T-cell (primary cell): Measurements from ENCODE around the gene IL17REL. TPM values are rescaled to one million over a fixed set of nuclear protein-coding genes. Genes with fewer than 3 reads are reported as not detected.

Experiments
- ATAC-seq, 4 experiments: fragments of 200-7000 bp in 3 of 4; fragments of 150-1000 bp in 1 of 4; cut with Tn5 transposase; replicated peaks in 1 of 4; 1 replicate in 3 of 4; 2 replicates in 1 of 4; pipeline ENCODE4 v1.10.0; 2021; ENCODE audit warnings: moderate library complexity in 3 of 4, mild to moderate bottlenecking in 2 of 4, moderate number of reproducible peaks in 1 of 4
- CTCF ChIA-PET, 2 donors: fragments of 300-600 bp; sonication (Branson Sonifier 250); formaldehyde crosslinking; loops; one replicate each; lab custom pipeline; 2022; ENCODE audit warnings: antibody characterized with exemption in 2 of 2; lab: Charles Lee
- POLR2A ChIA-PET, 2 donors: fragments of 300-600 bp; sonication (Branson Sonifier 250); formaldehyde crosslinking; loops; one replicate each; lab custom pipeline; 2022; ENCODE audit warnings: antibody characterized with exemption in 2 of 2; lab: Charles Lee
- DNase-seq, 35 experiments: peaks; one replicate each; pipeline versions ENCODE4 v3.0.0 to v3.0.0-alpha.2; 2013 to 2023
- H3K27ac ChIP-seq: one replicate; pipeline ENCODE4 v1.5.1; 2013; ENCODE audit warnings: low read length
- H3K27me3 ChIP-seq, 2 experiments: replicated peaks in 1 of 2; 1 replicate in 1 of 2; 2 replicates in 1 of 2; pipeline versions ENCODE4 v1.6.1 to v1.7.0; 2013; ENCODE audit warnings: low read length in 1 of 2, mixed read lengths in 1 of 2; ENCODE audit not compliant: control insufficient read depth in 2 of 2, insufficient read depth in 2 of 2; ENCODE audit errors: extremely low read depth in 1 of 2
- H3K36me3 ChIP-seq, 2 donors: 1 replicate in 1 of 2; 2 replicates in 1 of 2; pipeline versions ENCODE4 v1.6.1 to v1.7.0; 2013; ENCODE audit warnings: low read length in 1 of 2; ENCODE audit not compliant: control insufficient read depth in 2 of 2, insufficient read depth in 1 of 2; ENCODE audit errors: extremely low read depth in 1 of 2
- H3K4me1 ChIP-seq, 2 experiments: 1 replicate in 1 of 2; 2 replicates in 1 of 2; pipeline versions ENCODE4 v1.6.1 to v1.7.0; 2013; ENCODE audit warnings: low read length in 2 of 2, mixed read lengths in 1 of 2; ENCODE audit not compliant: insufficient read depth in 2 of 2, control insufficient read depth in 1 of 2; ENCODE audit errors: extremely low read depth in 1 of 2
- H3K4me3 ChIP-seq, 2 donors: 1 replicate in 1 of 2; 2 replicates in 1 of 2; pipeline versions ENCODE4 v1.5.1 to v1.7.0; 2013; ENCODE audit warnings: mild to moderate bottlenecking in 2 of 2, low read length in 1 of 2, moderate library complexity in 1 of 2; ENCODE audit not compliant: control insufficient read depth in 1 of 2; ENCODE audit errors: extremely low read depth in 1 of 2
- H3K9me3 ChIP-seq: 2 replicates; pipeline ENCODE4 v1.7.0; 2013
- H3K27ac Mint-ChIP-seq, 2 donors: one replicate each; pipeline ENCODE4 v1.8.0; 2020 to 2021; ENCODE audit warnings: mild to moderate bottlenecking in 2 of 2, mixed read lengths in 2 of 2
- H3K27me3 Mint-ChIP-seq, 2 donors: one replicate each; pipeline ENCODE4 v1.8.0; 2021 to 2022; ENCODE audit warnings: mixed read lengths in 2 of 2
- H3K36me3 Mint-ChIP-seq: one replicate; pipeline ENCODE4 v1.8.0; 2021; ENCODE audit warnings: mixed read lengths
- H3K4me1 Mint-ChIP-seq, 3 donors: one replicate each; pipeline ENCODE4 v1.8.0; 2020 to 2022; ENCODE audit warnings: mixed read lengths in 3 of 3, mild to moderate bottlenecking in 1 of 3
- H3K4me3 Mint-ChIP-seq, 3 donors: one replicate each; pipeline ENCODE4 v1.8.0; 2020 to 2022; ENCODE audit warnings: mild to moderate bottlenecking in 3 of 3, mixed read lengths in 3 of 3, moderate library complexity in 3 of 3
- H3K9me3 Mint-ChIP-seq, 3 donors: one replicate each; pipeline ENCODE4 v1.8.0; 2020 to 2022; ENCODE audit warnings: mixed read lengths in 3 of 3
- WGBS: methylation state at CpG from one replicate; pipeline ENCODE4 v1.1.5; 2013; ENCODE audit warnings: missing lambda C conversion rate; ENCODE audit not compliant: insufficient coverage; 5-methylcytosine and 5-hydroxymethylcytosine counted together
- total RNA-seq, 35 experiments: library from RNA in 6 of 35; stranded (reverse) in 6 of 35; fragments of 120-200 nt in 1 of 35; gene quantifications; one replicate each; pipeline versions ENCODE4 v1.2.1 to v1.2.4 and lab custom pipeline; 2013 to 2026

Gene IL17REL
- total RNA-seq, 5 donors from 2014 or later (not counting 1 experiment from before 2014, with no cell fraction given), result 0.10 TPM; not detected in 4

- Histone ChIP-seq H3K4me3 (no peak overlapping the region), H3K27ac (no peak overlapping the region), H3K4me1 (peaks cover 6 to 21% of the 10 kb centered on the region in 2 experiments), H3K36me3 (no peaks in the 10 kb centered on the region), H3K9me3 (no peaks in the 10 kb centered on the region), H3K27me3 (peaks cover 0 to 17% of the 10 kb centered on the region in 2 experiments)
- ChIA-PET POLR2A (no interaction called here), CTCF (no interaction called here)
- Mint-ChIP-seq H3K4me1 (peaks cover 0 to 24% (median 7%) of the 10 kb centered on the region in 3 donors), H3K9me3 (no peaks in the 10 kb centered on the region), H3K36me3 (no peaks in the 10 kb centered on the region), H3K27ac (no peak overlapping the region), H3K27me3 (peaks cover 0 to 3% of the 10 kb centered on the region in 2 donors), H3K4me3 (no peak overlapping the region)
- ATAC-seq (no peak), DNase-seq (no peak)
- 76% methylated on average over 9 of the region's 14 CpGs for WGBS
Observed at GRCh38 chr22:50022171-50022819, 9.7 kb upstream of the IL17REL start.

DNA sequence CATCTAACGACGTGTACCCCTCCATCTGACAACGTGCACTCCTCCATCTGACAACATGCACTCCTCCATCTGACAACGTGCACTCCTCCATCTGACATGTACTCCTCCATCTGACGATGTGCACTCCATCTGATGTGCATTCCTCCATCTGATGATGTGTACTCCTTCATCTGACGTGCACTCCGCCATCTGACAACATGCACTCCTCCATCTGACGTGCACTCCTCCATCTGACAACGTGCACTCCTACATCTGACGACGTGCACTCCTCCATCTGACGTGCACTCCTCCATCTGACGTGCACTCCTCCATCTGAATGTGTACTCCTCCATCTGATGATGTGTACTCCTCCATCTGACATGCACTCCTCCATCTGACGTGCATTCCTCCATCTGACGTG is 8.0 kb upstream of the IL17REL start:
- WGBS, result 97% methylated on average over 15 of the region's 15 CpGs
- H3K4me1 ChIP-seq, result peaks cover 6 to 38% of the 10 kb centered on the region in 2 experiments
- H3K4me3 ChIP-seq, result no peak overlapping the region
- Mint-ChIP-seq H3K4me3 (no peak overlapping the region), H3K9me3 (no peaks in the 10 kb centered on the region), H3K27ac (no peak overlapping the region), H3K27me3 (peaks cover 0 to under 1% of the 10 kb centered on the region in 2 donors), H3K4me1 (peaks cover 3 to 24% (median 14%) of the 10 kb centered on the region in 3 donors), H3K36me3 (no peaks in the 10 kb centered on the region)
- DNase-seq, result no peak
- H3K36me3 ChIP-seq, result no peaks in the 10 kb centered on the region
- H3K27me3 ChIP-seq, result peaks cover 0 to 23% of the 10 kb centered on the region in 2 experiments
- ChIA-PET POLR2A (no interaction called here), CTCF (no interaction called here)
- no peak for ATAC-seq
- no peaks in the 10 kb centered on the region for H3K9me3 ChIP-seq
- H3K27ac ChIP-seq, result no peak overlapping the region

GRCh38 chr22:50019316-50019715 is 6.8 kb upstream of the IL17REL start:
- CTCF ChIA-PET, result no interaction called here
- Histone ChIP-seq H3K9me3 (no peaks in the 10 kb centered on the region), H3K36me3 (no peaks in the 10 kb centered on the region), H3K27me3 (peaks cover 0 to 28% of the 10 kb centered on the region in 2 experiments), H3K4me3 (no peak overlapping the region), H3K27ac (peak overlapping the region; percentile 66), H3K4me1 (peaks cover 6 to 47% of the 10 kb centered on the region in 2 experiments)
- H3K27me3 Mint-ChIP-seq, result no peaks in the 10 kb centered on the region
- peak overlapping the region; percentile 79 to 82 for H3K27ac Mint-ChIP-seq
- no peaks in the 10 kb centered on the region for H3K36me3 Mint-ChIP-seq
- peak overlapping the region in 1 of 3 donors; percentile 15 for H3K4me3 Mint-ChIP-seq
- no peaks in the 10 kb centered on the region for H3K9me3 Mint-ChIP-seq
- peaks cover 3 to 24% (median 12%) of the 10 kb centered on the region in 3 donors for H3K4me1 Mint-ChIP-seq
- DNase-seq (no peak), ATAC-seq (peak in 1 of 4 experiments; percentile 38)
- WGBS, result 44% methylated on average over 1 of the region's 3 CpGs
- POLR2A ChIA-PET, result no interaction called here

GRCh38 chr22:50018608-50019285 is 6.2 kb upstream of the IL17REL start:
- peak overlapping the region; percentile 15 to 37 (median 31) for H3K4me3 Mint-ChIP-seq
- H3K4me1 Mint-ChIP-seq, result peaks cover 8 to 24% (median 12%) of the 10 kb centered on the region in 3 donors
- peaks cover 0 to 34% of the 10 kb centered on the region in 2 experiments for H3K27me3 ChIP-seq
- peaks cover 6 to 52% of the 10 kb centered on the region in 2 experiments for H3K4me1 ChIP-seq
- peak in 4 of 35 experiments; percentile 19 to 72 (median 24) for DNase-seq
- 46% methylated on average over 4 of the region's 11 CpGs for WGBS
- H3K36me3 ChIP-seq, result no peaks in the 10 kb centered on the region
- no peaks in the 10 kb centered on the region for H3K9me3 ChIP-seq
- peak; percentile 42 to 87 (median 58) for ATAC-seq
- POLR2A ChIA-PET, result interaction anchor here in 1 of 2 donors (0.6 to 0.7 kb wide), 2 partner anchors 13 to 87 kb away, joined by 3 to 5 read pairs; no protein-coding TSS in a partner anchor
- peak overlapping the region; percentile 79 to 82 for H3K27ac Mint-ChIP-seq
- peak overlapping the region; percentile 66 for H3K27ac ChIP-seq
- no peaks in the 10 kb centered on the region for H3K36me3 Mint-ChIP-seq
- no peak overlapping the region for H3K4me3 ChIP-seq
- H3K9me3 Mint-ChIP-seq, result no peaks in the 10 kb centered on the region
- CTCF ChIA-PET, result no interaction called here
- H3K27me3 Mint-ChIP-seq, result peaks cover 0 to 5% of the 10 kb centered on the region in 2 donors

- 88% methylated on average over 4 of the region's 6 CpGs for WGBS
- Mint-ChIP-seq H3K36me3 (no peaks in the 10 kb centered on the region), H3K27ac (peak overlapping the region; percentile 80 to 83), H3K27me3 (peaks cover 0 to 8% of the 10 kb centered on the region in 2 donors), H3K9me3 (no peaks in the 10 kb centered on the region), H3K4me1 (peaks cover 12 to 24% (median 14%) of the 10 kb centered on the region in 3 donors), H3K4me3 (peak overlapping the region in 1 of 3 donors; percentile 15)
- DNase-seq, result no peak
- POLR2A ChIA-PET, result interaction anchor here in 1 of 2 donors (0.6 to 0.7 kb wide), 2 partner anchors 14 to 88 kb away, joined by 3 to 5 read pairs; no protein-coding TSS in a partner anchor
- H3K9me3 ChIP-seq, result no peaks in the 10 kb centered on the region
- peaks cover 6 to 56% of the 10 kb centered on the region in 2 experiments for H3K4me1 ChIP-seq
- no peaks in the 10 kb centered on the region for H3K36me3 ChIP-seq
- peak overlapping the region; percentile 66 for H3K27ac ChIP-seq
- no peak overlapping the region for H3K4me3 ChIP-seq
- H3K27me3 ChIP-seq, result peaks cover 0 to 43% of the 10 kb centered on the region in 2 experiments
- ATAC-seq, result no peak
- CTCF ChIA-PET, result interaction anchor here in 1 of 2 donors (0.5 kb wide), 1 partner anchor 10 kb away, joined by 3 read pairs; no protein-coding TSS in a partner anchor
Observed at GRCh38 chr22:50017701-50018224, 5.2 kb upstream of the IL17REL start.
